Stromal cell of bone marrow (primary cell): ENCODE measurements around the gene CRISP1.
"Not testable (repeated sequence)": the region's sequence is repeated elsewhere in the genome, so short reads cannot be mapped to it uniquely, and the experiment has no call there.

Source experiments
- DNase-seq: peaks from one replicate; pipeline ENCODE4 v3.0.0-alpha.2; 2012; ENCODE audit warnings: low read depth

The CRISP1 gene, protein sequence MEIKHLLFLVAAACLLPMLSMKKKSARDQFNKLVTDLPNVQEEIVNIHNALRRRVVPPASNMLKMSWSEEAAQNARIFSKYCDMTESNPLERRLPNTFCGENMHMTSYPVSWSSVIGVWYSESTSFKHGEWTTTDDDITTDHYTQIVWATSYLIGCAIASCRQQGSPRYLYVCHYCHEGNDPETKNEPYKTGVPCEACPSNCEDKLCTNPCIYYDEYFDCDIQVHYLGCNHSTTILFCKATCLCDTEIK

DNA sequence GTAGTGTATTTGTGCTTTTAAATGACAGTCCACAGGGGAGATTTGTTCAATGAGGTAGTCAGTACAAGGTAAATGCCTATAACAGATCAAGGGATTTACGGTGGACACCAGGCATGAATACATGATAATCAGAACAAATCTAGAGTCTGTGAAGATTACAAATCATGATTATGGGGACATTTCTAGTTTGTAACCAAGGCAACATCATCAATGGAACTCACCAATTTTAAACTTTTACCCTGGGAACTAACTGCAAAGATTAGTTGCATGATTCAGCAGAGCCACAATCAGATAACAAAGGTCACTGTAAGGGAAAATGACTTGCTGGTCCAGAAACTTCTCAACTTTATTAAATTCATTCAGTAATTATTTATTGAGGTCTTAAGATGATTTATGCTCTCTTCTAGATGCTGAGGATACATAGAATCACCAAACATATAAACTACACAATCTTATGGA is at the start of gene CRISP1:
CRISP1 (minus strand) TSS at position 51 of the 459 bp plus-strand sequence. CDS start 9,135 bp downstream, outside the sequence.
- DNase-seq, result no peak

DNA sequence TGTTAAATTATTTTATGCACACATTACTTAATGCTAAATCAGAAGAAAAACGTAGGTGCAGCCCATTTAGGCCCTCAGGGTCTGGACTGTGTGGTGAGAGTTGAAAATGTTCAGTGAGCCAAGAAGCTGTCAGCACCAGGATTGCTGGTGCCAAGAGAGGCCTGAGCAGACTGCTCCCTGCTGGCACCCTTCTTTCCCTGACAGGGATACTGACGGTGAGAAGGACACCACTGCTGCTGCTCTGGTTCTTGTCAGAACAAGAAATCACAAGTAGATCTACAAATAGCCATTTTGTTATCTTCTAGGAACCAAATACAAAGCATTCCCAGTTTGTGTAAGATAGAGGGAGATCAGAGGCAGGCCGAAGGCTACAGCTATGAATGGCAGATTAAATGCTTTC is 48.7 kb upstream of the CRISP1 start:
- DNase-seq, result no peak

DNA sequence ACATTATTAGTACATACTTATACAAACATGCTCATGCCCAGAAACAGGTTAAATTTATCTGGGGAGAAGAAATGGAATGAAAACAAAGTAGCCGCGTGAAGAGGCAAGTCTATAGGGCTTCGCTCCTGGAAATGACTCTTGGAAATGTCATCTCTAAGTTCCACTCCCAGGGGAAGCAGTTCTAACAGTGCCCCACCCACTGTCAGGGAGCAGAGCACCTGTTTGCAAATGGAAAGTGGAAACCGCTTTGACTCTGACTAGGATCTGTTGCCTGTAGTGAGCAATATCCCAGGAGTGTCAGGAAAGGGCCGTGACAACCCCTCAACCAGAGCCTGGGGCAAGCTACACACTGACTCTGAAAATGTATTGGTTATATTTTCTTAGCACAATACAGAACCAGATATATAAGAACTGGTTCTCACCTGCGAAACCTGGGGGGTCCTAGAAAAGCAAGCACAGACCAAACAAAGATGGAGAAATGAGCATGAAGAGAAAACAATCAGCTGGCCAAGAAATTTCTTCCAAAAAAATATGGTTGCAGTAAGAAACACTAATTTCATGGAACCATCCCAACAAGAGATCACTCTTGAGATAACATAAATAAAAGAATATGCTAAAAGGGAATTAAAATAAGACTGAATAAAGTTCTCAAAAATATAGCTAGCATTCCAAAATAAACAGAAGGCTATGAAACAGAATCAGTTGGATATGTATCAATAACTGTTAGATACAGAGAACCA is 47.5 kb upstream of the CRISP1 start:
- DNase-seq, result no peak

DNA sequence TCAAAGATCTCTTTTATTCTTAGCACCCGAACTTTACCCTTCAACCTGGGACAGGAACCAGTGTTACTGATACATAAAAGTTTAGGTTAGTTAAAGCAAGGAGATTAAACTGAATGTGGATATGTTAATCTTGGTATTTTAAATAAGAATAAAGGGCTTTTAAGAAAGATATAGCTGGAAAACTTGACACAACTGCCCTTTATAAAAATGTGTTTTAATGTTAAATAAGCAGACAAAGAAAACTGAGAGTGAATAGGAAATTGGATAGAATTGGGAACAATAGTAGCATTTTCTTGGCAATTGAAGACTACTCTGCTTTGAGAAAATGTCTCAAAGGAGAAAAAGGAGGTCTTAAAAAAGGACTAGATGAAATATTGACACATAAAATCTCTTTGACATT is 45.9 kb upstream of the CRISP1 start:
- DNase-seq, result no peak

DNA sequence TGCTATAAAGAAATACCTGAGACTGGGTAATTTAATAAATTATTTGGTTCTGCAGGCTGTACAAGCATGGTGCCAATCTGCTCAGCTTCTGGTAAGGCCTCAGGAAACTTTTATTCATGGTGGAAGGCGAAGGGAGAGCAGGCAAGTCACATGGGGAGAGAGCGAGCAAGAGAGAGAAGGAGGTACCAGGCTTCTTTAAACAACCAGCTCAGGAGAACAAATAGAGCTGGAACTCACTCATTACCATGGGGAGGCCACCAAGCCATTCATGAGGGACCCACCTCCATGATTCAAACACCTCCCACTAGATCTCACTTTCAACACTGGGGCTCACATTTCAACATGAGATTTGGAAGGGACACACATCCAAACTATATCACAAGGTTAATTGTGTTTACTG is 44.9 kb upstream of the CRISP1 start:
- no peak for DNase-seq

DNA sequence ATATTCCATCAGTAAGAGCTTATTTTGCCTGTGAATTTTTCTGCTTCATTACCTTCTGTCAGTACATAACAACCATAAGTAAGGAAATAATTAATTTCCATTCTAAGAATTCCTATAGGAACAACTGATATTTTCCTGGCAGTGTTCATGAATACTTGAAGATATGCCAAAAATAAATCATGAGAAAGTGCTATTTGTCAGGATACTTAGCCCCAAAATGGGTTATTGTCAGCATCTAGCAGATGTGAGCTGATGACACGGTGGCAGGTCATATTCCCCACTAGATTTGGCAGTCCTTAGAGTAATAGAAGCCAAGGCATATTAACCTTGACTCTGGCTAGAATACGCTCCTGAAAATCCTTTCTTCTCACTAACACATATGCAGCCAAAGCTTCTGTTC is 43.2 kb upstream of the CRISP1 start:
- DNase-seq, result no peak

DNA sequence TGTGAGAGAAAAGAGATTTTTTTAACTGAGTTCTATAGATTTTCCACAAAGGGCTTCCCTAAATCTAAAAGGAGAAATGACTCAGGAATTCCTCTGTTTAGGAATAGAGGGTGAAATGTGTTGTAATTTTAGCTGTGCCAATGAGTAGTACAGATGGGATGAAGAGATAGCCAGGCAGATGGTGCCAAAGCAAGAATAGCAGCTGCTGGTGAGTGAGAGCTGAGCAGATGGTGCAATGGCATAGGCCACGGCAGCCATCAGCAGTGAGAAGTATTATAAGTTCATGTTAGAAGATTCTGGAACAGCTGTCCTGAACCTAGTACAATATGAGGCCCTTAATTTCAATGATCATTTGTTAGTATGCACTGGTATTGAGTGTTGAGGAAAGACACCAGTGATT is 40.2 kb upstream of the CRISP1 start:
- DNase-seq, result no peak

DNA sequence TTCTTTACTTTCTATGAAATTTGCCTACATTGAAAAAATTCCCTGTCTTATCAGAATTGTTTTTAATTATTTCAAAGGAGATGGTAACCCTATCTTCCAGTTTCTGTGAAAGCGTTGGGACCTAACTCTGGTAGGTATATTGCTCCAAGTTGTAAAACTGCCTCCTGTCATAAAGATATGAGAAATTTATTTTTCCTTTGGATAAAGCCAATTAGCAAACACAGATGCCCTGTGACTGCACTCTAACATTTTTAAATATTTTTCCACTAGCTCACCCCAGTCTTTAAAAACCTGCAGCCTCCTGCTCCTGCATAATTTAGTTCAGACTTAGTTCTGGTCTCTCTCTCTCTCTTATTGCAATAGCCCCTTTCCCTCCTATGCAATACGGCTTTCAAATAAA is 39.0 kb upstream of the CRISP1 start:
- DNase-seq, result no peak

DNA sequence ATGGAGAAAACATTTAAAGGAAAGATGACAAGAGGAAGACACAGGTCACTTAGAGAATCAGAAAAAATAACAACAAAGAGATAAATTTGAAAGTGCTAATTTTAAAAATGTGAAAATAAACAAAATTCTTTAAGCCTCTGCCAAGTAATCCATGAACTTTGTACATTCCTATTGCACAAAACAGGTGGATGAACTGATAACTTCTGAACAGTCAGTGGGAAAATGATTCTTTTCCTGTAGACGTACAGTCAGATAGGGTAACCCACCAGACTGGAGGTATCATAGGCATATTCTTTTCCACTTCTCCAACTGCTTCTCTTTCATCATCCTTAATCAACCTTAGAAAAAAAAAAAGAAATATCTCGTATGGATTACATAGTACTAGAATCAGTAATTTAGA is 36.5 kb upstream of the CRISP1 start:
- DNase-seq, result no peak

DNA sequence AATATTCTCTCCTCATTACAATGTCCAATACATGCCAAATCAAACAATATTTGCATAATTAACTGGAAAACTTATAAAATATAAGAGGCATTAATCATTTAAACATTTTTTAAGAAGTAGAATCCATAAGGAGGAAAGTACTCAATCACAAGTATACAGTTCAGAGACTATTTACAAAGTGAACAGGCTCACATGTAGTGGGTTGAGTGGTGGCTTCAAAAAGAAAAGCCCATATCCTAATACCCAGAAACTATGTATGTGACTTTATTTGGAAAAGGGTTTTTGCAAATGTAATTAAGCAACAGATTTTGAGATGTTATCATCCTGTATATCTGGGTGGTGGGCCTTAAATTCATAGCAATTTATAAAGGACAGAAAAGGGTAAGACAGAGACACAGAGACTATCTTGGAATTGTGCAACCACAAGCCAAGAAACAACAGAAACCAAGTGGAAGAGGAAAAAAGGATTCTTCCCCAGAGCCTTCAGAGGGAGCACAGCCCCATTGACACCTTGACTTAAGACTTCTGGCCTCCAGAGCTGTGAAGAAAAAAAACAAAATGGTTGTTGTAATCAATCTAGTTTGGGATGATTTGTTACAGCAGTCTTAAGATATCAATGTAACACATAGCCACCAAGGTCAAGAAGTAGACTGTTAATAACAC is 32.7 kb upstream of the CRISP1 start:
- no peak for DNase-seq

DNA sequence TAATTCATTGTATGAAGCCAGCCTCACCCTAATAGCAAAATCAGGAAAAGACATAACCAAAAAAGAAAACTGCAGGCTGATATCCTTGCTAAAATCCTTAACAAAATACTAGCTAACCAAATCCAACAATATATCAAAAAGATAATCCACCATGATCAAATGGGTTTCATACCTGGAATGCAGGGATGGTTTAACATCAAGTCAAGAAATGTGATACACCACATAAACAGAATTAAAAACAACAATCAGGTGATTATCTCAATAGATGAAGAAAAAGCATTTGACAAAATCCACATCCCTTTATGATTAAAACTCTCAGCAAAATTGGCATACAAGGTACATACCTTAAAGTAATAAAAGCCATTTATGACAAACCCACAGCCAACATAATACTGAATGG is 29.2 kb upstream of the CRISP1 start:
- DNase-seq, result not testable (repeated sequence)

DNA sequence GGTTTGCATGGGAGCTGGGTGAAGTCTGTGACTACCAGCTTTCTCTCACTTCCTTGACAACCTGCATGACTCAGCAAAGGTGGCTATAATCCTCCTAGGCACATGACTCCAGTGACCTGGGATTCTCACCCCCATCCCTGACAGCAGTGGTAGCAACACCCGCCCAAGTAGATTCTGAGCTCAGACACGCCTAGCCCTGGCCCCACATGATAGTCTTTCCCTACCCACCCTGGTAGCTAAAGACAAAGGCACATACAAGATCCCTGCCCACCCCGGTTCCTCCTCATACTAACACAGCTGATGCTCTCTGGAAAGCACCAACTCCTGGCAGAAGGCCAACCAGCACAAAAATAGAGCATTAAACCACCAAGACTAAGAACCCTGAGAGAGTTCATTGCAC is 25.9 kb upstream of the CRISP1 start:
- no peak for DNase-seq

DNA sequence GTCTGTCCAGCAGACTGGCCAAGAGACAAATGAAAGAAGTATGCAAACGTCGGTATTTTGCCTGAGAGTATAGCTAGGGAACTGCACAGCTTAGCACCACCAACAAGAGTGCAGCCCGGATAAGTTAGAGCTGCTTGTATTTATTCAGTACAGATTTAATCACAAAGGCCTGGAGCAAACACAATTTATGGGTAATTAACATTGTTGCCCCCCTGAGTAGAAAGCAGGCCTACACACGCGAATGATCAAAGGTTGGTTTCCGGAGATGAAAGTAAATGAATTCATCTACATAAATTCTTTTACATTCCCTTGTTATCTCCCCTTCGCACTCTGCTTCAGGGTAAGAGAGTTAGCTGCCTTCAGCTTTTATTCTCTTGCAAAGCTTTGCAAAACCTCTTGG is 24.7 kb upstream of the CRISP1 start:
- no peak for DNase-seq

DNA sequence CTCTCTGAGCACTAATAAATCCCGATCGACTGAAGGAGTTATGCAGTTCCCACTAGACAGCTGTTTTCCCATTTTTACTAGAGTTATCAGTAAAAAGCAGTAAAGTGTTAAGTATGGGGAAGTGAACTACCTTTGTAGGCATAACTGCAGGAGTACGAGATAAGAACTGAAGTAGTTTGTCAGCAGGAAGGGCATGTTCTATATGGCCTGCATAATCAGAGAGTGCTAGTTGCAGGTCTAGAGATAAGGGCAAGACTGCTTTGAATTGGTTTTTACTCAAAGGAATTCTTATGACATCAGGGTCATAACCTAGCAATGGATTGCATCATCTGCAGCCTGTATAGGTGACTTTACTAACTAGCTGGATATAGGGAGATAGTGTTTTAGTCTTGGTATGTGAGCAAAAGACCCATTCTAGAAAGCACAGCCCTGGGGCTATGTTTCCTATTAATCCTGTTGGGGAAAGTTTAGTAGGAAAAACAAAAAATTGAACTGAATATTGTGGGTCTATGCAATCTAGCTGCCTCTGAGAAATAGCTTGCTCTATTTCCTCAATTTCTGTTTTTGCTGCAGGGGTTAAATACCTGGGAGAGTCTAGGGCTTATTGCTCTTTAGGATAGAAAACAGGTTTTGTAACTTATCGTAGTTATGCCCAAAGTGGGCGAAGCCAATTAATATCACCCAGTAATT is 22.6 kb upstream of the CRISP1 start:
- no peak for DNase-seq

DNA sequence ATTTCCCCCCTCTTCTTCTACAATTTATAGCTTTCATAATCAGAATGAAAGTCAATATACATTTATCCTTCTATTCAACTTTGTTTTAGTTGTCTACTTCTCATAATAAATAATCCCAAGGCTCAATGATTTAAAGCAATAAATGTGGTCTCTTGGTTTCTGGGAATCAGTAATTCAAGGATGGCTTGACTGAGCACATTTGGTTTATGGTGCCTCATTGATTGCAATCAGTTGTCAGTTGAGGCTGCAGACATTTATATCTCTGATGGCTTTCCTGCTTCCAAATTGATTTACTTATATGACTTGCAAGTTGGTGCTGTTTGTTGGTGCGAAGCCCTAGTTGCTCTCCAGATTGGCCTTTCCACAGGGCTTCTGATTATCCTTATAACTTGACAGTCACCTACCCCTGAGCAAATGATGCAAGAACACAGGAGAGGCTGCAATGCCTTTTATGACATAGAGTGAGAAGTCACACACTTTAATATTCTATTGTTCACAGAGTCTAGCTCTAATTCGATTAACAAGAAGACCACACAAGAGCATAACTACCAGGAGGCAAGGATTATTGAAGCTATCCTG is 2.7 kb upstream of the CRISP1 start:
- DNase-seq, result no peak

DNA sequence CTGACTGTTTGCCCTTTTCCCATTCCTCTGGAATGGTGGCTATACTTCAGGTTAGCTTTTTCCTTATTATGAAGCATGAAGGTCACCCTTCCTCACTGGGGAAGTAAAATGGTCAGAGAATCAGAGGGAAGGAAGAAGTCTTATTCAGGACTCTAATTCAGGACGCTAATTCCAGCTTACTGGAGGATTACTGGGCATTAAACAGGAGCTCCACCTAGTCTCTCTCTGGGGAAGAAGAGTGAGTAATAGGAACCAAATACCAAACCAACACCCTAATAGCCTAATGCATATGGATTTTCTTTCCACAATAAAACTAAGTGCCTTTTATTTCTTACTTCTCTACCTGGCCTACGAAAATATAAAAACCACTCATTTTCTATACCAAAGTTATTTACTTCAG is 10.1 kb downstream of the CRISP1 start:
- DNase-seq, result no peak

DNA sequence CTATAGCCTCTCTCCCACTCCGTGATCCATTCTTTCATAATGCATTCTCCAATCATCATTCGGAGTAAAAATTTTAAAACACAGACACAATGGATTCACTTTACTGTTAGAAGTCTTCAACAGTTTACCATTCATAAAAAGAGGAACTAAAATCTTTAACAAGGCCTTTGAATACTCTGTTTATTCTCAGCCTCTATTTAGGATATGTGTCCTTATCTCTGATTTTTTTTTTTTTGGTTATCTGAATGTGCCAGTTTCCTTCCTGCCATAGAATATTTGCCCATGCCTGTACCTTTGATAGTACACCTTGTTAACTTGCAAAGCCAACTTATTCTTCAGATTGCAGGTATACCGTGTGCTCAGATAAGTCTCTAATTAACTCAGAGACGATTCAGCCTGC is 11.1 kb downstream of the CRISP1 start:
- DNase-seq, result no peak

DNA sequence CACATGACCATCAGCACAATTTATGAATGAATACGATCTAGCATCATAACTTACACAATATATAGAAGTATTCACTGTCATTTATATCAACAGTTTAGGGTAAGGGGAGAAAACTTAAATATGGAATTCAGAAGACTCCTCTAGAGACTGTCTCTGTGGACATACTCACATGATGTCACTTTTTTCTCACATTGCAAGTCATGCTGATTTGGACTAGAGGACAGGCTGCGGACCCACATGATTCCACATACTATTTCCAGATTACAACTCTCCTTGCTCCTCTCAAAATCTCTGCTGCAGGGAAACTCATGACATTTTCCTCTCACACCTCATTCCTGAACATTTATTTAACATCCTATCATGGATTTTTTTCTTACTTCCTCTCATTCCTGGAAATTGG is 13.4 kb downstream of the CRISP1 start:
- DNase-seq, result no peak

DNA sequence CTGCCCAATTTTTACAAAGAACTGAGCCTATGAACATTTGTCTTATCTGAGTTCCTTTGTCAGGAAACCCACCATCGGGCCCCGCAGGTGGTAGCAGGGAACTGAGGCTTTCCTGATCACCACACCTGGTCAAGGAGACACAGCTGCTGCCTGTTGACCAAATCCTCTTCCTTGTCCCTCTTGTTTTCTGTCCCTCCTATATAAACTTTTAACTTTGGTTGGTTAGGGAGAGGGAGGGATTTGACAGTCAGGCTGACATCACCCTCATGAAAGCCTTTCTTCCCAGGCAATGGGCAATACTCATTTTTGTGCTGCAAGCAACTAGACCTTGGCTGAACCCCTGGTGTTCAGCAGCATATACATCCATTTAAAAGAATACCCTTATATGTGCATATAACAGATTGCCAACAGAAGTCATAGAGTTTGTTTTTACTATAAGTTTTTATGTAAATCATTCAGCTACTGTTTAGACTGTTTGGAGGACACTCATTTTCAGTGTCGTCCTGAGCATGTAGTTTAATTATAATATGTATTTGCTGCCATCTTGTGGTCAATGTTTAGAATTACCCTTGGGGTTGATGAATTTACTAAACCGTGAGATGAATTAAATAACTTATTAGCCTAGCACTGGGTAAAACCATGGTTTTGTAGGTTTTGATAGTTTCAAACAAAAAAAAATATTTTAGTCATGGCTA is 17.0 kb downstream of the CRISP1 start:
- DNase-seq, result peak; percentile 8

DNA sequence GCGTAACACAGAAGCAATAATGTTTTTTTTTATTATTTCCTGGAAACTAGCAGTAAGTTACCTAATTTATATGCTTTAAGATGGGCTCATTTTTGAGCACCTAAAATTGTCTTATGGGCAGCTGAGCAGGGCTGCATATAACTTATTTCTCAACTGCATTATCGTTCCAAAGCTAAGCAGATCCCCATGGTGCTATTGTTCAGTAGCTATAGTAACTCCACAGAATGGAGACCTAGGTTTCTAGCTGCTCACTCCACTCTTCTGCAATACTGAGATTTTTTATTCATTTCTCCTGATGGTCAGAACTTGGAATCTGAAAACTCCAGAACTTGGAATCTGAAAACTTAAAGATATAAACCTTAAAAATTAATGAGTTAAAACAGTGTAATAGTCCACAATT is 18.7 kb downstream of the CRISP1 start:
- no peak for DNase-seq

DNA sequence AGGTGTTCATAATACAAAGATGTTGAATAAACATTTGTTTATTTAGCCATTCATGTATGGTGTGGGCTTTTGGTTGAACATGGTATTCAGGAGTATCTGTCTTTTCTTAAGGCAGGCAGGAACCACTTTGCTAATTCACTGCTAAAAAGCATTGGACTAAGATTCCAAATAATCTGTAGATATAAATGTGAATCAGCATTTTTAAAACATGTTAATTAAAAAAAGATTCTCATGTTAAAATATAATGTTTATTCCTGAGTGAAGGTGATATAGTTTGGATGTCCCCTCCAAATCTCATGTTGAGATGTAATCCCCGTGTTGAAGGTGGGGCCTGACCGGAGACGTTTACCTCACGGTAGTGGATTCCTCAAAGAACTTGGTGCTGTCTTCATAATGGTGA is 19.3 kb downstream of the CRISP1 start:
- no peak for DNase-seq

DNA sequence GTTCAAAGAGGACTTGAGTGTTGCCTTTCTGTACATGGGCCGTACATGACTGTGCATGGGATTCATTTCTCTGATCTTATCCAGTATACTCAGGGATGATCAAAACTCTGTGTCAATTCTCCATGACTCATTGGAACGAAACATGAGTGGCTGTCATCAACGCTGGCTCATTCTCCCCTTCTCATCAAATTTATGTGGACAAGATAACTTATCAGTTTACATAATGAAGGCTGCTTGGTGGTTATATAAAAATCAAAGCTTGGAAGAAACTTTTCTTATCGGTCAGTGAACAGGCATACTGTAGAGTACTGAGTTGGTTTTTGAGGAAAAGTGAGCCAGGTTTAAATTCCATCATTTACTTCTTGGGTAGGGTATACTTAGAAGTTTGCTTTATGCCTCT is 24.9 kb downstream of the CRISP1 start:
- no peak for DNase-seq
